K562 (cell line): ENCODE measurements around the gene DDX23. TPM values are rescaled to one million over a fixed set of nuclear protein-coding genes. Genes with fewer than 3 reads are reported as not detected.

Experiments
- ATAC-seq: fragments of 200-7000 bp; cut with Tn5 transposase; 3 replicates; pipeline ENCODE4 v1.9.1; 2020; ENCODE audit warnings: moderate library complexity
- BruUV-seq: library from RNA; stranded (reverse); fragments of 400-500 nt; replicated peaks from 2 replicates; lab custom pipeline; 2021; lab: Mats Ljungman, UMichigan
- CTCF ChIA-PET: fragments of 300-600 bp; formaldehyde crosslinking; extraction: SDS; loops from one replicate; lab custom pipeline; 2021; ENCODE audit warnings: low intra/inter-chr PET ratio; lab: Yijun Ruan, JAX
- POLR2A ChIA-PET: fragments of 300-600, 350-650 bp; sonication (Branson Sonifier 250); formaldehyde crosslinking; extraction: SDS; loops from one replicate; lab custom pipeline; 2021; ENCODE audit warnings: antibody characterized with exemption, inconsistent platforms; lab: Yijun Ruan, JAX
- DNase-seq, 4 experiments: peaks; one replicate each; pipeline versions ENCODE4 v3.0.0 to v3.0.0-alpha.2; 2011 to 2018; ENCODE audit warnings: low spot score in 3 of 4, mixed read lengths in 3 of 4; ENCODE audit errors: extremely low read depth in 1 of 4
- FAIRE-seq: peaks from 2 replicates; lab custom pipeline; 2011; peaks lifted over from hg19 to GRCh38; lab: Jason Lieb, UNC
- H2AFZ ChIP-seq: 2 replicates; pipeline ENCODE4 v1.6.0; 2011; ENCODE audit warnings: low read depth, low read length, control low read depth, inconsistent platforms
- H3K27ac ChIP-seq: fragments of 200-600 bp; 3 replicates; pipeline ENCODE4 v1.8.0; 2011; ENCODE audit warnings: low read depth, mild to moderate bottlenecking, control low read depth, inconsistent platforms, low read length, moderate library complexity, mixed read lengths; ENCODE audit errors: extremely low read depth
- H3K27me3 ChIP-seq, 2 experiments: fragments of 300-600 bp in 1 of 2; 2 replicates in 1 of 2; 3 replicates in 1 of 2; pipeline versions ENCODE4 v1.6.0 to v1.8.0; 2011; ENCODE audit warnings: inconsistent platforms in 2 of 2, low read length in 2 of 2, mild to moderate bottlenecking in 1 of 2, mixed read lengths in 1 of 2, moderate library complexity in 1 of 2; ENCODE audit not compliant: control insufficient read depth in 2 of 2, insufficient read depth in 2 of 2
- H3K36me3 ChIP-seq: fragments of 300-600 bp; 3 replicates; pipeline ENCODE4 v1.8.0; 2011; ENCODE audit warnings: mild to moderate bottlenecking, low read length, inconsistent platforms; ENCODE audit not compliant: control insufficient read depth, insufficient read depth
- H3K4me1 ChIP-seq, 2 experiments: fragments of 200-600 bp in 1 of 2; replicated peaks in 1 of 2; 2 replicates in 1 of 2; 3 replicates in 1 of 2; pipeline versions ENCODE4 v1.5.1 to v1.8.0; 2011; ENCODE audit warnings: inconsistent platforms in 2 of 2, low read length in 2 of 2, mild to moderate bottlenecking in 1 of 2, mixed read lengths in 1 of 2, moderate library complexity in 1 of 2; ENCODE audit not compliant: control insufficient read depth in 2 of 2, insufficient read depth in 2 of 2
- H3K4me2 ChIP-seq: 2 replicates; pipeline ENCODE4 v1.6.1; 2011; ENCODE audit warnings: low read length, control low read depth, inconsistent platforms, mixed read lengths; ENCODE audit not compliant: insufficient read depth
- H3K4me3 ChIP-seq: fragments of 200-600 bp; sonication (generic), shearing (Covaris generic); 2 replicates; pipeline ENCODE4 v1.5.1; 2016; ENCODE audit warnings: control low read depth, inconsistent platforms
- H3K79me2 ChIP-seq: fragments of 200-600 bp; 3 replicates; pipeline ENCODE4 v1.8.0; 2011; ENCODE audit warnings: low read length, inconsistent platforms; ENCODE audit not compliant: control insufficient read depth, insufficient read depth
- H3K9ac ChIP-seq, 2 experiments: 2 replicates each; pipeline versions ENCODE4 v1.6.0 to v1.6.1; 2011; ENCODE audit warnings: low read depth in 2 of 2, low read length in 2 of 2, control low read depth in 1 of 2, inconsistent platforms in 1 of 2, mild to moderate bottlenecking in 1 of 2, mixed read lengths in 1 of 2; ENCODE audit not compliant: insufficient read depth in 1 of 2
- H3K9me1 ChIP-seq: one replicate; pipeline ENCODE4 v1.6.0; 2011; ENCODE audit warnings: inconsistent platforms, mild to moderate bottlenecking, low read length, moderate library complexity; ENCODE audit not compliant: control insufficient read depth, insufficient read depth
- H3K9me3 ChIP-seq: replicated peaks from 2 replicates; pipeline ENCODE4 v1.5.1; 2011; ENCODE audit warnings: low read depth, low read length, inconsistent platforms; ENCODE audit not compliant: control insufficient read depth, insufficient read depth
- H4K20me1 ChIP-seq: replicated peaks from 2 replicates; pipeline ENCODE4 v1.6.1; 2011; ENCODE audit warnings: low read length, inconsistent platforms, mixed read lengths; ENCODE audit not compliant: control insufficient read depth, insufficient read depth
- BHLHE40 ChIP-seq: IDR thresholded peaks from 2 replicates; pipeline ENCODE4 v1.6.1; 2011; ENCODE audit warnings: low read length, improper control_type of control experiment
- CCNT2 ChIP-seq: IDR thresholded peaks from 2 replicates; pipeline ENCODE4 v1.6.1; 2011; ENCODE audit warnings: borderline replicate concordance, low read depth, mild to moderate bottlenecking, moderate library complexity, mixed read lengths, low read length; ENCODE audit not compliant: insufficient read length; ENCODE audit errors: extremely low read depth
- E2F4 ChIP-seq: sonication (generic); formaldehyde crosslinking; IDR thresholded peaks from 2 replicates; pipeline ENCODE4 v1.8.0; 2022; ENCODE audit warnings: mild to moderate bottlenecking, low read depth, missing genetic modification reagents
- E2F6 ChIP-seq, 2 experiments: IDR thresholded peaks; 2 replicates each; pipeline ENCODE4 v1.6.1; 2011; ENCODE audit warnings: borderline replicate concordance in 1 of 2, control low read depth in 1 of 2, low read depth in 1 of 2, low read length in 1 of 2, mild to moderate bottlenecking in 1 of 2, mixed read lengths in 1 of 2, moderate library complexity in 1 of 2; ENCODE audit not compliant: insufficient read depth in 1 of 2, insufficient read length in 1 of 2, poor library complexity in 1 of 2, severe bottlenecking in 1 of 2; ENCODE audit errors: extremely low read depth in 1 of 2
- HDAC2 ChIP-seq: fragments of 450-650 bp; IDR thresholded peaks from 2 replicates; pipeline ENCODE4 v1.6.1; 2016; ENCODE audit warnings: mild to moderate bottlenecking
- HNRNPLL ChIP-seq: fragments of 200-400 bp; formaldehyde crosslinking; IDR thresholded peaks from 2 replicates; pipeline ENCODE4 v1.6.1; 2017; ENCODE audit warnings: low read length, low read depth, mild to moderate bottlenecking; ENCODE audit not compliant: poor library complexity, severe bottlenecking
- MTA1 ChIP-seq: fragments of 450-650 bp; IDR thresholded peaks from 2 replicates; pipeline ENCODE4 v1.6.1; 2017; ENCODE audit warnings: borderline replicate concordance
- NRF1 ChIP-seq, 2 experiments: fragments of 450-650 bp; IDR thresholded peaks in 1 of 2; conservative IDR thresholded peaks in 1 of 2; 2 replicates each; pipeline ENCODE4 v1.6.1; 2014; ENCODE audit warnings: mild to moderate bottlenecking in 2 of 2
- SRSF1 ChIP-seq: fragments of 200-400 bp; formaldehyde crosslinking; IDR thresholded peaks from 2 replicates; pipeline ENCODE4 v1.6.1; 2017; ENCODE audit warnings: mild to moderate bottlenecking, low read depth, low read length, moderate library complexity
- TAF1 ChIP-seq: IDR thresholded peaks from 2 replicates; pipeline ENCODE4 v1.6.1; 2011; ENCODE audit warnings: mild to moderate bottlenecking, low read length, moderate library complexity; ENCODE audit not compliant: insufficient read depth, control insufficient read depth, severe bottlenecking; ENCODE audit errors: extremely low read depth
- TRIM24 ChIP-seq, 2 experiments: fragments of 450-650 bp; IDR thresholded peaks; 2 replicates each; pipeline ENCODE4 v1.6.1; 2016
- VEZF1 ChIP-seq: fragments of 200-800 bp; sonication (Bioruptor generic); IDR thresholded peaks from 2 replicates; pipeline ENCODE4 v1.6.1; 2017; ENCODE audit warnings: missing genetic modification characterization, missing compliant biosample characterization
- WGBS: fragments of 100-300 bp; shearing (Covaris generic); methylation state at CpG from one replicate; pipeline ENCODE4 v1.1.6; 2016; ENCODE audit warnings: low coverage, mixed read lengths; ENCODE audit not compliant: insufficient coverage; ENCODE audit errors: missing lambda C conversion rate; 5-methylcytosine and 5-hydroxymethylcytosine counted together
- in situ Hi-C: fragments of 300-500 bp; cut with MboI; formaldehyde crosslinking; loops from 4 replicates; pipeline ENCODE4 v1.15.0; 2018; ENCODE audit warnings: inconsistent platforms, mixed read lengths
- intact Hi-C: fragments of 100-400 bp; cut with micrococcal nuclease; formaldehyde crosslinking; loops from 2 replicates; pipeline ENCODE4 v1.14.2; 2022
- polyA plus RNA-seq, 8 experiments: library from polyadenylated mRNA; depleted of rRNA in 4 of 8; stranded (reverse) in 5 of 8; unstranded in 3 of 8; fragments of >200 nt; fragmentation: Nextera tagmentation in 2 of 8; fragmentation: Illumina TruSeq in 1 of 8; extraction: Ambion mirVana in 2 of 8; extraction: Trizol in 1 of 8; gene quantifications; 2 replicates each; pipeline versions ENCODE4 v1.2.1 to v1.2.3, GENCODE V29; 2011 to 2014; ENCODE audit warnings: inconsistent platforms in 1 of 8, missing spikeins in 1 of 8
- total RNA-seq, 7 experiments: library from RNA; depleted of rRNA in 6 of 7; stranded (reverse); fragments of >200 nt in 6 of 7; fragmentation: Illumina TruSeq in 2 of 7; extraction: Trizol in 2 of 7; gene quantifications; 2 replicates each; pipeline versions ENCODE4 v1.2.1 to v1.2.3, GENCODE V29; 2011 to 2021; ENCODE audit warnings: low replicate concordance in 1 of 7

DDX23 gene
- total and polyA plus RNA-seq, 9 of the 15 experiments (the other 6 are each of a cell fraction or from before 2014, with no cell fraction given), result 32.4 to 138 (median 104) TPM

- Histone ChIP-seq H3K4me2 (peak overlapping the region; percentile 84), H3K9me3 (no peaks in the 10 kb centered on the region), H3K4me3 (peak overlapping the region; percentile 65), H3K27me3 (peaks cover 0 to 24% of the 10 kb centered on the region in 2 experiments; a peak in 2 of 5 replicates), H3K9me1 (no peaks in the 10 kb centered on the region), H4K20me1 (0 out of 2 replicates have a peak, but pooled peaks cover 3% of the 10 kb centered on the region), H3K9ac (peak overlapping the region; percentile 79 to 91), H3K36me3 (no peaks in the 10 kb centered on the region), H2AFZ (peak overlapping the region; percentile 99), H3K4me1 (peaks cover 4 to 38% of the 10 kb centered on the region in 2 experiments; a peak in 3 of 5 replicates), H3K79me2 (no peaks in the 10 kb centered on the region), H3K27ac (peak overlapping the region; percentile 61)
- DNase-seq (peak; percentile 79 to 91 (median 82)), ATAC-seq (peak; percentile 84), FAIRE-seq (peak; percentile 94)
- TSS peak; percentile 46 for BruUV-seq
- 2% methylated on average over 30 of the region's 54 CpGs for WGBS
- ChIA-PET CTCF (interaction anchor here (0.6 to 2.1 kb wide), 4 partner anchors 62 to 204 kb away, joined by 3 to 9 read pairs (median 4); no protein-coding TSS in a partner anchor), POLR2A (interaction anchor here (0.6 to 1.4 kb wide), 11 partner anchors 8 to 1406 kb away, joined by 3 to 6 read pairs (median 4); partner anchors contain the start of gene RND1)
- intact Hi-C loops, result loop anchor here (2.0 kb wide), 2 partner anchors 37 to 75 kb away; partner anchors contain the start of gene DDX23
- in situ Hi-C loops, result no loop called here
- TF ChIP-seq HNRNPLL (peak; percentile 29), E2F6 (IDR thresholded peaks at IDR 0.05; ENCODE audit: borderline replicate concordance in 1 of 2, extremely low read depth in 1 of 2, insufficient read depth in 1 of 2, insufficient read length in 1 of 2, low read depth in 1 of 2, low read length in 1 of 2, poor library complexity in 1 of 2, severe bottlenecking in 1 of 2) (peak; percentile 95 to 99), BHLHE40 (peak; percentile 58), VEZF1 (peak; percentile 32; the same call in 1 of the 2 replicates), TRIM24 (IDR thresholded peaks at IDR 0.05) (peak in 1 of 2 experiments; percentile 29; a peak in 1 of 4 replicates), CCNT2 (peak; percentile 48), HDAC2 (0 out of 2 replicates have a peak, but pooled peaks have one; percentile 41), MTA1 (peak; percentile 69; the same call in 1 of the 2 replicates), NRF1 (conservative IDR thresholded peaks at IDR 0.05 in 1 of 2, IDR thresholded peaks at IDR 0.05 in 1 of 2) (peak in 1 of 2 experiments; percentile 39; a peak in 3 of 4 replicates), E2F4 (CRISPR knock-in tag) (no peak), TAF1 (peak; percentile 38), SRSF1 (no peak)
These were observed 36.5 kb downstream of the DDX23 start for GRCh38 chr12:48815126-48816110.
